Measurements from ENCODE around the gene HRAS.

Gene HRAS

DNA sequence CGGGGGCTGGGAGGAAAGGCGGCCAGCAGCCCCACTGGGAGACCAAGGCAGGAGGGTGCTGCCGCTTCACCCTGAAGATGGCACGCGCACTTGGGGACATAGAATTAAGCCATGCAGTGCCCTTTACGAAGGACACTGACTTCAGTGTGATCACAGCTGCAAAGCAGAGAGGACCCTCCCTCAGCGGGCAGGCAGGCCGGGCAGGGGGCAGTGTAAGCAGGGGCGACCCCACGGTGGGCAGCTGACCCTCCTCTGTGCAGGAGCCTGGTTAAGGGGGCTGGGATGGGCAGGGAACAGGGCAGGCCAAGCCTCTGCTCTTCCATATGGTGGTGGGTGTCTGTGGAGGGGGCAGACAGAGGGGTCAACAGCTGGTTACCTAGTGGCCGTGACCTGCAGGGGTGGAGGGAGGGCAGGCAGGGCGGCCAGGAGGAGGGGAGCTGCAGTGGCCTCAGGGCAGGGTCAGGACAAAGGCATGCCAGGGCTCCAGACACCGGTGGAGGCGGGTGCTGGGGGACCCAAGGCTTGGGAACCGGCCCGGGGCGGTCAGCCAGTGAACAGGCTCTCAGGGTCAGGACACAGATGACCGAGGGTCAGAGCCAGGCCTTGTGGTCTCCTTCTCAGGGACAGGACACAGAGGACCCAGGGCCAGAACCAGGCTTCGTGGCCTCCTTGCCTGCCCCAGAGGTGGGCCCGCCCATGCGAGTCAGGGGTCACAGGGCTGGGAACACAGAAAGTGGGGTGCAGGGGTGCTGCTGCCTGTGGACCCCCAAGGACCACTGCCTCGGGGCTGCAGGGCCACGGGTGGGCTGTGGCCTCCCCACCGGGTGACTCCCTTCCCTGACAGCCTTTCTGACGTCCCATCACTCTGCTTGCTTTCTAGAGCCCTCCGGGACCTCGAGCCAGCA lies 18.0 kb upstream of the HRAS start:
- DNase-seq = no peak

DNA sequence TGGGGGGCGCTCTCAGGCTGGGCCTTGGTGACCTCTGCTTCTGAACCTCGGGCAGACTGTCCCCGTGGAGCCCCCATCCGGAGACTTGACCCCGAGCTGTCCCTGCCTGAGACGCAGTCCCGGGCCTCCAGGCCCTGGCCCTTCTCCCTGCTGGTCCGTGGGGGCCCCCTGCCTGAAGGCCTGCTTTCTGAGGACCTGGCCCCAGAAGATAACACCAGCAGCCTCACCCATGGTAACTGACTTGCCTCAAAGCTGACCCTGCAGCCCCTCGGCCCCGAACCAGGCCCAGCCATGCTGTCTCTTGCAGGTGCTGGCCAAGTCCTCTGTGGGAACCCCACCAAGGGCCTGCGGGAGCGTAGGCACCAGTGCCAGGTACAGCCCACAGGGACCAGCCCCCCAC lies 16.2 kb upstream of the HRAS start:
- DNase-seq = no peak

DNA sequence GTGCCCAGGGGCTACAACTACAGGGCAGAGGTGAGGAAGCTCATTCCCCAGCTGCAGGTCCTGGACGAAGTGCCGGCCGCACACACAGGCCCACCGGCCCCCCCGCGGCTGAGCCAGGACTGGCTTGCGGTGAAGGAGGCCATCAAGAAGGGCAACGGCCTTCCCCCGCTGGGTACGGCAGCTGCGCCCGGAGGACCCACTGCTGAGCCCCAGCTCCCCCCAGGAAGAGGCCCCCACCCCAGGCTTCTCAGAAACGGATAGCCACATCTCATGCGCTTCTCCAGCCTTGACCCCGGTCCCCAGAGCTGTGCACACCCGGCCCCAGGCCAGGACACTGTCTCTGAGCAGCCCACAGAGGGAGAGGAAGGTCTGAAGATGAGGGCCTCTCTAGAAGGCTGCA lies 15.8 kb upstream of the HRAS start:
- no peak for DNase-seq

DNA sequence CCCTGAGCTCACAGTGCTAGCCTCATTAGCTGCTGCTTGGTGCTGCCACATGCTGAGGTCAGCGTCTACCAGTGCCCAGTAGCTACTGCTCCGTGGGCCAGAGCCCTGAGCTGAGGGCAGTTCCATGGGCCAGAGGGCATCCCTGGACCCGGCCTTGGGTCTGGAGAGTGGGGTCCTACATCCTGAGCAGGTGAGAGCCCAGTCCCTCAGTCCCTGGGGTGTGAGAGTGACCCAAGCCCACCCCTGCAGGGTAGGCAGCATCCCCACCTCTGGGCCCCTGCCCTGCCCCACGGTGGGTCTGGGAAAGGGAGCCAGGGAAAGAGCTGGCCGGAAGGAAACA lies 15.3 kb upstream of the HRAS start:
- no peak for DNase-seq

DNA sequence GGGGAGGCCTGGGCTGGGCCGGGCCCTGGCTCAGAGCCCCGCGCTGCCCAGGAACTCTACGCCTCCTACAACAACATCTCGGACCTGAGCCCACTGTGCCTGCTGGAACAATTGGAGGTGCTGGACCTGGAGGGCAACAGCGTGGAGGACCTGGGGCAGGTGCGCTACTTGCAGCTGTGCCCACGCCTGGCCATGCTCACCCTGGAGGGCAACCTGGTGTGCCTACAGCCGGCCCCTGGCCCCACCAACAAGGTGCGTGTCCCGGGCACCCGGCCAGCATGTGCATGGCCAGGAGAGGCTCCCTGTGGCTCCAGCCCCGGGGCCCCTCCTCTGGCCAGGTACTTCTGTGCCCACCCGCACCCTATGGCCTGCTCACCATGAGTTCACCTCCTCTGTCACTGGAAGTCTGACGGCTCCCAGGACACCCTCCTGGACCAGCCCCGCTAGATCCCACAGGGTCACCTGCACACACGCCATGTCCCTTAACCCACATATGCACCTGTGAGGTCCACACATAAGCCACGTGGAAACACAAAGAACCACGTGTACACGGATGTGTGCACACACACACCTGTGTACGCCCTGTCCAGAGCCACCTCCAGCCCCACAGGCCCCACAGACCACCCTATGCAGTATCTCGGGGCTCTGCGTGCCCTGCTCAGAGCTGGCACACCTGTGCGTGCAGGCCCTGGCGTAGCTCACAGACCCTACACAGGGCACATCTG lies 14.8 kb upstream of the HRAS start:
- DNase-seq = no peak

DNA sequence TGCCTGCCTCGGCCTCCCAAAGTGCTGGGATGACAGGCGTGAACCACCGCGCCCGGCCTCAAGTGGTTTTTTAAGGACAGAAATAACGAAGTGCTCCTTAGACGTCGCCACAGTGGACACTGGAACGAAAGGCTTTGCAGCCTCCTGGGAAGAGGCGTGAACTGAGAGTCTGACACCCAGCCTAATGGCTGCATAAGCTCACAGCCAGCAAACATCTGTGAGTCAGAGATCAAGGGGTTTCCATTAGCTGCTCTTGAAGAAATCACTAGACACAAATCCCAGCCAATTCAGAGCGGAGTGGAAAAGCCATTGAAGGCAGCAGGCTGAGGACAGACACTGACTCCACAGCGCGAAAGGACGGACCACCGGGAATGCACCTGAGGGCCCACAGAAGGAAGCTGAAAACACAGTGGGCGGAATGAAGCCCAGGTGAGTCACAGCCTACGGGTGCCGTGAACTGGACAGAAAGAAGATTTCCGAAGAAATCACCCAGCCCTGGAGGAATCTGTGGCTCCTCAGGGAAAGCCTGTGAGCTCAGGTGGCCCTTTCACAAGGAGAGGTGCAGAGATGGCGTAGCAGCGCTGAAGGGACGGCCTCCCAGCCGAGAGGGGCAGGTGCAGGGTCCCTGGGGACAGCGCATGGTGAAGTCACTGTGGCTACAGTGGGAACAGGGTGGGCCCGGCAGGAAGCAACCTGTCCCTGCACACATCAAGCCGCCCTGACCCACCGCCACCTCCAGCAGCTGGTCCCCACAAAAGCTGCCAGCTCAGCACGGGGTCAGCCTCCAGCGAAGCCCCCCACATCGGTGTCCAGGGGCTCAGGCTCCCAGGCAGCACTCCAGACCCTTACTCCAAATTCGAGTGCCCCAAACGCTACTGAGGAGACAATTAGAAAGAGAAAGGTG lies 13.6 kb upstream of the HRAS start:
- DNase-seq = no peak

DNA sequence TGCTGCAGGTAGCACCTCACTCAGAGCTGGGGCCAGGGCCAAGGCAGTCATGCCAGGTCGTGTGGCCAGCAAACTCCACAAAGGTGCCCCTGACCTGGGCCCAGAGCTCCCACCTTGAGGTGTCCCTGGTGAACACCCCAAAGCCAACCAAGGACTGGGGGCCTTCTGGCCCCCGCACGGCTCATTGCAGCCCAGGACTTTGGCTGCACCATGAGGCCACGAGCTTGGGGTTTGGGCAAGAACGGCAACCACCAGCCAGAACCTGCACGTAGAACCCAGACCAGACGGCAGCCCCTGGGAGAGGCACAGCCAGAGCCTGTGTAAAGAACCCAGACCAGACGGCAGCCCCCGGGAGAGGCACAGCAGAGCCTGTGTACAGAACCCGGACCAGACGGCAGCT lies 9.8 kb upstream of the HRAS start:
- no peak for DNase-seq

DNA sequence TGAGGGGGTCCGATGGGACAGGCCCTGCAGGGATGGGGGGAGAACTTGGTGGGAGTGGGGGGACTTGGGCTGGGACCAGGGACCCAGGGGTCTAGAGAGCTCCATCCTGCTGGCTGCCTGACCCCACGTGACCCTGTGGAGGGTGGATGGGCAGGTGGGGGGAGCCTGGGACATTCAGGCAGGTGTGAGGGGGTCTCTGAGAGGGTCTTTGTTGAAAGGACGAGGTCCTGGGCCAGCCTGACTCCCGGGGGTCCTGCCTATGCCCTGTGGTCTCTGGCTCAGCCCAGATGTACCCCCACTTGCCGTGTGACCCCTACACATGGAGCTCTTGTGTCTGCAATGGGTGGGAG lies 9.4 kb upstream of the HRAS start:
- no peak for DNase-seq

DNA sequence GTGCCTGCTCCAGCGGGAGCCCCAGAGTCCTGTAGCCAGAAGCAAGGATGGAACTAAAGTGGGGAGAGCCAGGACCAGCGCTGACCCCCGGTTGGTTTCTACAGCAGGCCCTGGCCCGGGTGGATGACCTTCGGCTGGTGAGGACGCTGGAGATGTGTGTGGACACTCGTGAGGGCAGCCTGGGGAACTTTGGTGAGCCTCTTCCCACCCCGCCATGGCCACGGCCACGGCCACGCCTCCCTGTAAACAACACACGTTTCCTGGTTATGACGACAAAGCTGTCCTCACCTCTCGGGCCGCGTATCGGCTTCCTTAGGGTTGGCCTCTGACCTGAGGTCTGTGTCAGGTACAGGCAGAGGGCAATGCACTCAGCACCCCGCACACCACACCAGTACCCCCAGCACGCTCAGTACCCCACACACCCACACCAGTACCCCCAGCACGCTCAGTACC lies 6.1 kb upstream of the HRAS start:
- no peak for DNase-seq

DNA sequence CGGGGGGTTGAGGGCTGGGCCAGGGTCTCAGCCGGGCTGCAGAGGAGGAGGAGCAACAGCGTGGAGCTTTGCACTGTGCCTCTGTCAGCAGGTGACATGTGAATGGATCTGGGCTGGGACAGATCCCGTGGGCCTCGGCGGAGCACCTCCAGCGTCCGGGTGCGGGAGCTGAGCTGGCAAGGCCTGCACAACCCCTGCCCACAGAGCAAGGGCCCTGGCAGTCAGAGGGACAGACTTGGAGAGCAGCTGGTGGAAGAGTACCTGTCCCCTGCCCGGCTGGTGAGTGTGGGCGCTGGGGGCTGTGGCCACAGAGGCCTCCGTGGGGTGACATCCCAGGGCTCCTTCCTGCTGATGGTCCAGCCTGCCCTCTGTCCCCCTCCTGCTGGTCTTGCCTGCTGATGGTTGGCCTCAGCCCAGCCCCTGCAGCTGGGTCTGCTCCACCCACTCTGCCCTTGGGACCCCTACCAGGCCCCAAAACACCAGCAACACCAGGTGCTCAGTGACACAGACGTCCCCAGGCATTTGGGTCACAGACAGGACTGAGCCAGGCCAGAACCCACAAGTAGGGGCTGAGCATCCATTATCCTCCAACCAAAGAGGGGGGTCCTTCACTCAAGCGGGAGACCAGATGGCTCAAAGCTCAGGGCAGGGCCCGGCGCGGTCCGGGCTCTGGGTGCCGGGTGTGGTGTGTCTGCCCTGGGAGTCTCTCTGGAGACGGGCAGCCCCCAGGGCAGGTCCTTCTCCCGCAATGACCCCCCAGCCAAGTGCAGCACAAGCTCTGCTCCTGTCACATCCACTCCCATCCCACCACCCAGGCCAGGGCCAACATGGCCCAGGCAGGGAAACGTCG lies 5.4 kb upstream of the HRAS start:
- DNase-seq = no peak

DNA sequence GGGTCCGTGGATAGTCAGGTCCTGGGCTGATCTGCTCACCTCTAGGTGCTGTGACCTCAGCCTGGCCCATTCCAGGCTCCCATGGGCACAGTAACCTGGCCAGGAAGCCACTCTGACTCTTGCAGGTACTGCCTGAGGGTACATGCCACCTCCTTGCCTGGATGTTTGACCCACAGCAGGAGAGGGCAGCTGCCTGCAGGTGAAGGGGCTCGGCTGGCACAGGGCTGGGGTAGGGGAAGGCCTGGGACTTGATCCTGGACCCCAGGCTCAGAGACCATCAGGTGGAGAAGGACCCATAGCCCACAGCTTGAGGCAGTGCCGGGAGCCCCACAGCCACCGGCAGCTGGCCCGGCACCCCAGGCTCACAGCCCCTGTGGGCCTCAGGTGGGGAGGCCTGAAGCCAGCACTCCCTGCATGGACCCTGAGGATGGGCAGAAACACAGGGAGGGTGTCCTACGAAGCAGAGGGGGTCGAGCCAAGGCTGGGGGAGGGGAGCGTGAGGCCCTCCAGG lies 4.7 kb upstream of the HRAS start:
- DNase-seq = no peak

DNA sequence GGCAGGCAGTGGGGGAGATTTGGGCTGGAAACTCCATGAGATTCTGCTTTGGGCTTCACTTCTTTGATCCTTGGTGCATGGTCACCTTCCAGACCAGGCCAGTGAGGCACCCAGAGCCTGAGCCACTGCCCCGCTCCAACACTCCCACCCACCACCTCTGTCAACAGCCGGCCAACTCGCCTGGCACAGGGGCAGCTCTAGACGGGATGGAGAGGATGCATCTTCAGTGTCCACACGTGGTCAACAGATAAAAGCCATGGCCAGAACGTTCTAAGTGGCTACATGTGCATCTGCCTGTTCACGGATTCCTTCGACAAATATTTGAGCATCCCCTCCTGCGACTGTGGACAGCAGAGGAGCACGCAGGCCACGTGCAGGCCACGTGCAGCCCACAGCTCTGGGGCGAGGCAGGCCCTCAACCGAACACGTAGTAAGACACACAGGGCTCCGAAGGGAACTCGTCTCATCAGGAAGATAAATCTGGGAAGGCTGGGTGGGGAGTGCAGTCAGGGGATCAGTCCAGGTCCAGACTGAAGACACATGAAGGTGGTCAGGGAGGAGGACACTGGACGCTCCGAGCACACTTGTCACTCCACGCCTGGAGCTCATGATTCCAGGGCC lies 3.2 kb upstream of the HRAS start:
- no peak for DNase-seq

DNA sequence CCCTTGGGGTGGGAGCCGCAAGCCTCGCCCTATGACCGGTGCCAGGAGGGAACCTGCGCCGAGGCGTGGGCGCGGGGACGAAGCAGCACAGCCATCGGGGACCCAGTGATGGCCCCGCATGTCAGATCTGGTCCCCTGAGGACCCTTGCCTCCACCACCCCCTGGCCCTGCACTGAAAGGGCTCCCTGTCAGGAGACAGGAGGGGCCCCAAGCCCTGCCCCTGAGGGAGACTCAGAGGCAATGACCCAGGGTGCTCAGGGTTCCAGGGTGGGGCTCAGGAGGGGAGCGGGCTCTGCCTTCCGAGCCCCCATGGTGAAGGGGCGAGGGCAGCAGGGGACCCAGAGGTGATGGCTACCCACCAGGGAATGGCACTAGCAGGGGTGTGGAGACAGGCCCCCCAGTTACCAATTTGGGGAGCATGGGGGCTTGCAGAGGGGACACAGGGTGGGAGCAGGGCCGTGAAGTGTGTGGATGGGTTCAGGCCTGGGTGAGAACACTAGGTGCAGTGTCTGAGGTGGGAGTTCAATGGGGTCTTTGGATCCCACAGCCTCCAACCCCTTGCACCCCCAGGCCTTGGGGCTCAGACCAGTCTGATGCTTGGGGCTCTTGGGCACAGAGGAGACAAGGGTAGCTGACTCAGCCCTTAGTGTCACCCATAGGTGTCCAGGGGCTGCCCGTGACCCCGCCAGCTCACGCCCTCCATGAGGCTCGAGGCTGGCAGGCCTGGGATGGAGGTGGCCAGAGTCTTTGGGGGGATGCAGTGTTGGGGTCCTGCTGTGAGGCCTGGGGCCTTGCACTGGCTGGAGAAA lies 2.5 kb upstream of the HRAS start:
- no peak for DNase-seq

DNA sequence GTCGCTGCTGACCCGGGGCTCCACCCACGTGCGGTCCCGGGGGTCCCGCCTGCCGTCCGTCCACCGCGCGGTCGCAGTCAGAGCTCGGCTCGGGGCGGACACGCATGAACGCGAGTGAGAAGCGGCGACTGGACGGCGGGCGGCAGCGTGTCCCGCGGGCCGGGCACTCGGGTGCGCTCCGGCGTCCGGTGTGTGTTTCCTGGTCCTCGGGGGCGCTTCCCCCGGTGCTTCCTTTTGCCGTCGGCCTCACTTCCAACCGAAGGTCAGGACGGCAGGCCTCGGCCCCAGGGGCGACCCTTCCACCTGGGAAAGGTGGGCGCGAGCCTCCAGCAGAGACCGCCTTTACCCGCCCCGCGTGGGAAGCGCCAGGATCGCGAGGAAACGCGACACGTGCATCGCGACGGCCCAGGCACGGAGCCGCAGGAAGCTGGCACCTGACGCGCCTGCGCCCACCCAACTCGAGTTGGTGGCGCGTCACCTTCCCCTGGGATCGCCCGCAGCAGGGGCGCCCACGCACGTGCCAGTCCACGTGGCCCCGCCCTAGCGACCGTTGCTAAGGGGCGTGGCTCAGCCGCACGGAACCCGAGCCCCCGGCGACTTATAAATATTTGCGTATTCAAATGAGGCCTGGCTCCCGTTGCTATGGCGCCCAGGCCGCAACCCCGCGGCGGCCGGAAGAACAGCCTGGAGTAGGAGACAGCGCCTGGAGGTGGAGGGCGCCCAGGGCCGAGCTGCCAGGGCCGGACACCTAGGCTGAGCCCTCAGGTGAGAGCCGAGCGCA lies 1.7 kb upstream of the HRAS start, which contains the start of gene LRRC56:
LRRC56 (plus strand) TSS at position 687 of the 781 bp plus-strand sequence. CDS start 3,158 bp downstream, outside the sequence.
- DNase-seq = peak; percentile 90

DNA sequence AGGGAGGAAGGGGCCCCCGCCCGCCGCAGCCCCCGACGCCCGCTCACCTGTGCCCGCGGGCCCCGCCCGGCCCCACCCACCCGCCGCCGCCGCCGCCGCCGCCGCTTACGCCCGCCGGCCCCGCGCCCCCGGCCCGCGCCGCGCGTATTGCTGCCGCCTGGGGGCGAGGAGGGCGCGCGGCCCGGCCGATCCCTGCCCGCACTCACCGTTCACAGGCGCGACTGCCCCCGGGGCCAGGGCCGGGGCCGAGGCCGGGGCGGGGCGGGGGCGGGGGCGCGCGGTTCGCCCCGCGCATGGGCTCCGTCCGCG lies 212 bp downstream of the HRAS start:
- no peak for DNase-seq

DNA sequence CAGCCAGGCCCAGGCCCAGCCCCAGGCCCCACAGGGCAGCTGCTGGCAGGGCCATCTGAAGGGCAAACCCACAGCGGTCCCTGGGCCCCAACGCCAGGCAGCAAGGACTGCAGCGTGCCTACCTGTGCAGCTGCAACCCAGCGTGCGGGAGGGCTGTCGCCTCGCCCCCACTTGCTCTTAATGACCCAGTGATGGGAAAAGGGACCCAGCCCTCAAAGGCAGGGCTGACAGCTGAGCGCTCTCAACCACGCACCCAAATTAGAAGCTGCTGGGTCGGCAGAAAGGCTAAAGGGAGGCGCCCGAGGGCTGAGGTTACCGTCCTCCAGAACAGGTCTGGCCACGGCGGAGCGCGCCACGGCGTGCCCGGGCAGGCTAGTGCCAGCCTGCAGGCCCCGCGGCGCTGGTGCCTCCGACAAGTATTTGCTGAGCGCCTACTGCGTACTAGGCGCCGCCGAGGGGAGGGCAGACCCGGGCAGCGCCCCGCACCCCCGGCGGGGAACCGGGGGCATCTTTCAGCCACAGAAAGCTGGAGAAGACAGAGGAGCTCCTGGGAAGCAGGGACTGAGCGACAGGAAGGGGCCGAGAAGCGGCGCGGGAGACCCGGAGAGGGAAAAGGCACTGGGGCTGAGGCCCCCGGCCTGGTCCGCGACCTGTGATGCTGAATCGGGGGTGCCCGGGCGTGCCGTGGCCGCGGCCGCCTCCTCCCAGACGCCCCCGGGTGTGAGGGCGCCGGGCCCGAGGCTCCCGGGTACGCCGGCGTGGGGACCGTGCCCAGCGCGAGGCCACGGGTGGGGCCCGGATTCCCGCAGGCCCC lies 773 bp downstream of the HRAS start:
- DNase-seq = peak; percentile 45

DNA sequence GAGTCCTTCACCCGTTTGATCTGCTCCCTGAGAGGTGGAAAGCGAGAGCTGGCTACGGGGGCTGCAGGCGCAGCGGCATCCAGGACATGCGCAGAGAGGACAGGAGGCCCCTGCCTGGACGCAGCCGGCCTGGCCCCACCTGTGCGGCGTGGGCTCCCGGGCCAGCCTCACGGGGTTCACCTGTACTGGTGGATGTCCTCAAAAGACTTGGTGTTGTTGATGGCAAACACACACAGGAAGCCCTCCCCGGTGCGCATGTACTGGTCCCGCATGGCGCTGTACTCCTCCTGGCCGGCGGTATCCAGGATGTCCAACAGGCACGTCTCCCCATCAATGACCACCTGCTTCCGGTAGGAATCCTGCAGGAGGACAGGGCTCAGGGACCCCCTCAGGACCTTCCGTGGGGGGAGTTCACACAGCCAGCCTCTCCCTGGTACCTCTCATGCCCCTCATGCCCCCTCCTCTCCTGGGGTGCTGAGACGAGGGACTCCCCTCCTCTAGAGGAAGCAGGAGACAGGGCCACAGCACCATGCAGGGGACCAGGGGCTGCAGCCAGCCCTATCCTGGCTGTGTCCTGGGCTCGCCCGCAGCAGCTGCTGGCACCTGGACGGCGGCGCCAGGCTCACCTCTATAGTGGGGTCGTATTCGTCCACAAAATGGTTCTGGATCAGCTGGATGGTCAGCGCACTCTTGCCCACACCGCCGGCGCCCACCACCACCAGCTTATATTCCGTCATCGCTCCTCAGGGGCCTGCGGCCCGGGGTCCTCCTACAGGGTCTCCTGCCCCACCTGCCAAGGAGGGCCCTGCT lies 1.6 kb downstream of the HRAS start:
- DNase-seq = no peak

DNA sequence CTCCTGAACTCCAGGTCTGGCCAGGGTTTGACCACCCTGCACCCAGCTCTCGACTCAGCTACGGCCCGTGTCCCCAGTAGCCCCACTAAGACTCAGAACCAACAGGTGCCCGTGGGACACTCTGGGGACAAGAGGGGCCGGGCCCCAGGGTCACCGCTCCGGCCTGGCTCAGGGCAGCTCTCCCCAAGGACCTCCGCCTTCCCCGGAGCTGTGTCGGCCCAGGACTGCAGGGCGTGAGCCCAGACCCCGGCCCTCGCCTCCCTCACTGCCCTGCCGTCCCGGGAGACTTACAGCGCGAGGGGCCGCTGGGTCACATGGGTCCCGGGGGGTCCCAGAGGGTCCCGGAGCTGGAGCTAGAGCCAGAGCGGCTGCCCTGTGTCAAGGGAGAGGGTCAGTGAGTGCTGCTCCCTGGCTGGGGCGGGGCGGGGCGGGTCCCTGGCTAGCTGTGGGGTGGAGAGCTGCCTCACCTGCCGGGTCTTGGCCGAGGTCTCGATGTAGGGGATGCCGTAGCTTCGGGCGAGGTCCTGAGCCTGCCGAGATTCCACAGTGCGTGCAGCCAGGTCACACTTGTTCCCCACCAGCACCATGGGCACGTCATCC lies 2.3 kb downstream of the HRAS start:
- no peak for DNase-seq
